H1 (cell line): Measurements from ENCODE around the gene MRTFA. TPM values are rescaled to one million over a fixed set of nuclear protein-coding genes. Genes with fewer than 3 reads are reported as not detected.
A peak's percentile ranks its signal among the peaks of the same experiment; 100 is the strongest.

ENCODE experiments used
- CTCF ChIA-PET: fragments of 300-600 bp; sonication (Branson Sonifier 250); formaldehyde crosslinking; loops from one replicate; lab custom pipeline; 2021; ENCODE audit not compliant: partially characterized antibody; lab: Charles Lee
- POLR2A ChIA-PET: fragments of 300-600 bp; sonication (Branson Sonifier 250); formaldehyde crosslinking; loops from one replicate; lab custom pipeline; 2021; ENCODE audit warnings: inconsistent platforms; ENCODE audit not compliant: partially characterized antibody; lab: Charles Lee
- DNase-seq, 2 experiments: peaks; one replicate each; pipeline versions ENCODE4 v3.0.0 to v3.0.0-alpha.2; 2010 to 2022; ENCODE audit warnings: low spot score in 2 of 2, low read depth in 1 of 2, mixed read lengths in 1 of 2
- FAIRE-seq: peaks from 2 replicates; lab custom pipeline; 2011; peaks lifted over from hg19 to GRCh38; lab: Jason Lieb, UNC
- H2AFZ ChIP-seq: 2 replicates; pipeline ENCODE4 v1.8.1; 2012; ENCODE audit warnings: low read length, inconsistent platforms
- H2AK5ac ChIP-seq: 2 replicates; pipeline ENCODE4 v1.6.1; 2013; ENCODE audit warnings: low read depth, low read length
- H2BK120ac ChIP-seq: replicated peaks from 2 replicates; pipeline ENCODE3; 2013; ENCODE audit warnings: low read depth, low read length, inconsistent platforms
- H2BK12ac ChIP-seq: 2 replicates; pipeline ENCODE4 v1.6.1; 2013; ENCODE audit warnings: low read depth, low read length
- H2BK15ac ChIP-seq: 2 replicates; pipeline ENCODE4 v1.6.1; 2013; ENCODE audit warnings: low read length
- H2BK20ac ChIP-seq: 2 replicates; pipeline ENCODE4 v1.6.1; 2013; ENCODE audit warnings: low read length
- H2BK5ac ChIP-seq: 2 replicates; pipeline ENCODE4 v1.6.1; 2013; ENCODE audit warnings: low read depth, low read length
- H3K14ac ChIP-seq: 2 replicates; pipeline ENCODE4 v1.6.1; 2013; ENCODE audit warnings: inconsistent platforms; ENCODE audit not compliant: insufficient read length
- H3K18ac ChIP-seq: 2 replicates; pipeline ENCODE4 v1.6.1; 2013; ENCODE audit warnings: low read length; ENCODE audit errors: extremely low read depth
- H3K23ac ChIP-seq: 2 replicates; pipeline ENCODE4 v1.6.1; 2013; ENCODE audit warnings: inconsistent platforms; ENCODE audit not compliant: insufficient read length
- H3K23me2 ChIP-seq: 2 replicates; pipeline ENCODE4 v1.6.1; 2013; ENCODE audit warnings: low read depth, low read length
- H3K27ac ChIP-seq: 2 replicates; pipeline ENCODE4 v1.6.1; 2011; ENCODE audit warnings: low read depth, low read length, inconsistent platforms
- H3K27me3 ChIP-seq, 4 experiments: replicated peaks in 1 of 4; 1 replicate in 1 of 4; 2 replicates in 3 of 4; pipeline versions ENCODE4 v1.6.1 to v1.8.1; 2011 to 2013; ENCODE audit warnings: low read length in 3 of 4, mild to moderate bottlenecking in 3 of 4, inconsistent platforms in 2 of 4, mixed read lengths in 2 of 4, moderate library complexity in 1 of 4; ENCODE audit not compliant: control insufficient read depth in 3 of 4, insufficient read depth in 3 of 4; ENCODE audit errors: extremely low read depth in 1 of 4
- H3K36me3 ChIP-seq, 4 experiments: 2 replicates each; pipeline versions ENCODE4 v1.6.1 to v1.8.1; 2011 to 2013; ENCODE audit warnings: mild to moderate bottlenecking in 4 of 4, low read length in 3 of 4, moderate library complexity in 2 of 4, control low read depth in 1 of 4, inconsistent platforms in 1 of 4; ENCODE audit not compliant: insufficient read depth in 4 of 4, control insufficient read depth in 2 of 4
- H3K4ac ChIP-seq: replicated peaks from 2 replicates; pipeline ENCODE3; 2013; ENCODE audit warnings: low read length, low read depth, mixed read lengths, inconsistent platforms; ENCODE audit not compliant: insufficient read length
- H3K4me1 ChIP-seq, 4 experiments: replicated peaks in 1 of 4; 1 replicate in 1 of 4; 2 replicates in 3 of 4; pipeline versions ENCODE4 v1.6.1 to v1.8.1; 2011 to 2013; ENCODE audit warnings: low read length in 3 of 4, inconsistent platforms in 2 of 4, mixed read lengths in 1 of 4; ENCODE audit not compliant: insufficient read depth in 4 of 4, control insufficient read depth in 3 of 4
- H3K4me2 ChIP-seq, 2 experiments: 2 replicates each; pipeline versions ENCODE4 v1.6.1 to v1.8.1; 2011 to 2013; ENCODE audit warnings: low read depth in 2 of 2, low read length in 2 of 2, control low read depth in 1 of 2, inconsistent platforms in 1 of 2, mild to moderate bottlenecking in 1 of 2; ENCODE audit not compliant: insufficient read depth in 1 of 2
- H3K4me3 ChIP-seq, 4 experiments: fragments of 200-600, 300-600 bp in 1 of 4; sonication (generic), shearing (Covaris generic), sonication (Bioruptor Twin) in 1 of 4; 2 replicates each; pipeline versions ENCODE4 v1.5.1 to v1.8.1; 2011 to 2016; ENCODE audit warnings: low read length in 4 of 4, low read depth in 3 of 4, control low read depth in 2 of 4, inconsistent platforms in 2 of 4, mild to moderate bottlenecking in 2 of 4, mixed read lengths in 1 of 4, moderate library complexity in 1 of 4; ENCODE audit not compliant: insufficient read depth in 2 of 4; ENCODE audit errors: extremely low read depth in 1 of 4
- H3K56ac ChIP-seq: replicated peaks from 2 replicates; pipeline ENCODE3; 2013; ENCODE audit warnings: low read depth, mild to moderate bottlenecking, mixed read lengths, low read length, inconsistent platforms; ENCODE audit not compliant: insufficient read length
- H3K79me1 ChIP-seq: 2 replicates; pipeline ENCODE4 v1.6.1; 2013; ENCODE audit warnings: low read depth, low read length, control low read depth
- H3K79me2 ChIP-seq, 2 experiments: 2 replicates each; pipeline versions ENCODE4 v1.6.1 to v1.8.1; 2012 to 2013; ENCODE audit warnings: low read length in 2 of 2, mild to moderate bottlenecking in 2 of 2, inconsistent platforms in 1 of 2; ENCODE audit not compliant: insufficient read depth in 2 of 2, control insufficient read depth in 1 of 2
- H3K9ac ChIP-seq, 4 experiments: replicated peaks in 1 of 4; 1 replicate in 1 of 4; 2 replicates in 3 of 4; pipeline versions ENCODE4 v1.6.1 to v1.8.1; 2011 to 2013; ENCODE audit warnings: low read depth in 3 of 4, low read length in 3 of 4, control low read depth in 2 of 4, mild to moderate bottlenecking in 2 of 4, moderate library complexity in 2 of 4, inconsistent platforms in 1 of 4; ENCODE audit errors: extremely low read depth in 1 of 4
- H3K9me3 ChIP-seq, 2 experiments: 2 replicates each; pipeline versions ENCODE4 v1.6.1 to v1.8.1; 2012 to 2013; ENCODE audit warnings: mild to moderate bottlenecking in 2 of 2, moderate library complexity in 2 of 2, control low read depth in 1 of 2, inconsistent platforms in 1 of 2, low read depth in 1 of 2, low read length in 1 of 2, mixed read lengths in 1 of 2; ENCODE audit not compliant: insufficient read depth in 2 of 2
- H4K20me1 ChIP-seq, 2 experiments: replicated peaks in 1 of 2; 2 replicates each; pipeline versions ENCODE3 to v1.8.1; 2011 to 2013; ENCODE audit warnings: inconsistent platforms in 2 of 2, low read length in 2 of 2, mild to moderate bottlenecking in 1 of 2; ENCODE audit not compliant: insufficient read depth in 2 of 2, control insufficient read depth in 1 of 2
- H4K5ac ChIP-seq: 2 replicates; pipeline ENCODE4 v1.6.1; 2013; ENCODE audit warnings: low read length, low read depth, mixed read lengths, inconsistent platforms; ENCODE audit not compliant: insufficient read length
- H4K8ac ChIP-seq: 2 replicates; pipeline ENCODE4 v1.8.0; 2013; ENCODE audit warnings: mild to moderate bottlenecking, moderate library complexity, low read length, inconsistent platforms; ENCODE audit not compliant: insufficient read depth; ENCODE audit errors: extremely low read depth
- H4K91ac ChIP-seq: replicated peaks from 2 replicates; pipeline ENCODE3; 2013; ENCODE audit warnings: low read length, mixed read lengths, inconsistent platforms; ENCODE audit not compliant: insufficient read length
- BACH1 ChIP-seq: IDR thresholded peaks from 2 replicates; pipeline ENCODE4 v1.6.1; 2012; ENCODE audit warnings: low read length, improper control_type of control experiment
- BRCA1 ChIP-seq: IDR thresholded peaks from 2 replicates; pipeline ENCODE4 v1.6.1; 2012; ENCODE audit warnings: low read depth, low read length, improper control_type of control experiment
- CBX5 ChIP-seq: fragments of 300-800, 300-1000 bp; sonication (generic); IDR thresholded peaks from 2 replicates; pipeline ENCODE4 v1.7.1; 2016; ENCODE audit warnings: antibody characterized with exemption, low read length, low read depth
- FOSL1 ChIP-seq: IDR thresholded peaks from 2 replicates; pipeline ENCODE4 v1.6.1; 2011; ENCODE audit warnings: mild to moderate bottlenecking, low read depth, low read length, moderate library complexity; ENCODE audit not compliant: insufficient read depth
- JUND ChIP-seq: IDR thresholded peaks from 2 replicates; pipeline ENCODE4 v1.6.1; 2011; ENCODE audit warnings: mild to moderate bottlenecking, improper control_type of control experiment, low read length
- PHF8 ChIP-seq: fragments of 200-600 bp; sonication (generic); conservative IDR thresholded peaks from 2 replicates; pipeline ENCODE4 v1.7.1; 2012; ENCODE audit warnings: low read depth, mild to moderate bottlenecking, inconsistent platforms, low read length, moderate library complexity
- POLR2AphosphoS5 ChIP-seq: IDR thresholded peaks from 2 replicates; pipeline ENCODE4 v1.6.1; 2011; ENCODE audit warnings: low read depth, low read length
- SIX5 ChIP-seq: IDR thresholded peaks from 2 replicates; pipeline ENCODE4 v1.6.1; 2011; ENCODE audit warnings: mild to moderate bottlenecking, low read depth, low read length
- SP4 ChIP-seq: IDR thresholded peaks from 2 replicates; pipeline ENCODE4 v1.6.1; 2012; ENCODE audit warnings: low read length, inconsistent platforms
- TAF7 ChIP-seq: optimal IDR thresholded peaks from 2 replicates; pipeline ENCODE3; 2011; ENCODE audit warnings: low read depth, mild to moderate bottlenecking, inconsistent platforms, low read length, moderate library complexity, borderline replicate concordance
- WGBS, 2 experiments: shearing (Covaris generic) in 1 of 2; methylation state at CpG; one replicate each; pipeline versions ENCODE4 v1.1.6 to v1.1.7; 2013 to 2015; ENCODE audit warnings: low lambda C conversion rate in 2 of 2, mixed read lengths in 2 of 2, inconsistent platforms in 1 of 2, low coverage in 1 of 2, missing lambda C conversion rate in 1 of 2; ENCODE audit not compliant: insufficient replicate concordance in 2 of 2, insufficient coverage in 1 of 2, insufficient read length in 1 of 2; ENCODE audit errors: extremely low coverage in 1 of 2, missing lambda C conversion rate in 1 of 2; 5-methylcytosine and 5-hydroxymethylcytosine counted together
- polyA plus RNA-seq, 7 experiments: library from polyadenylated mRNA; depleted of rRNA in 3 of 7; stranded (reverse) in 5 of 7; unstranded in 2 of 7; fragments of >200 nt in 5 of 7; fragments of 200-250 nt in 2 of 7; gene quantifications; 1 replicate in 5 of 7; 2 replicates in 1 of 7; 4 replicates in 1 of 7; pipeline versions ENCODE4 v1.2.1 to v1.2.3, GENCODE V29; 2011 to 2013; ENCODE audit warnings: missing spikeins in 2 of 7, mixed read lengths in 2 of 7
- total RNA-seq: library from RNA; stranded (reverse); fragmentation: NEBNext Ultra II Directional; extraction: Animal tissue kit (Norgen Biotek cat#: 25700); gene quantifications from 2 replicates; pipeline ENCODE4 v1.2.1, GENCODE V29; 2021

MRTFA gene
- total and polyA plus RNA-seq, 2 of the 8 experiments (the other 6 are each of a cell fraction or from before 2014, with no cell fraction given) = 5.4 to 37.9 TPM

DNA sequence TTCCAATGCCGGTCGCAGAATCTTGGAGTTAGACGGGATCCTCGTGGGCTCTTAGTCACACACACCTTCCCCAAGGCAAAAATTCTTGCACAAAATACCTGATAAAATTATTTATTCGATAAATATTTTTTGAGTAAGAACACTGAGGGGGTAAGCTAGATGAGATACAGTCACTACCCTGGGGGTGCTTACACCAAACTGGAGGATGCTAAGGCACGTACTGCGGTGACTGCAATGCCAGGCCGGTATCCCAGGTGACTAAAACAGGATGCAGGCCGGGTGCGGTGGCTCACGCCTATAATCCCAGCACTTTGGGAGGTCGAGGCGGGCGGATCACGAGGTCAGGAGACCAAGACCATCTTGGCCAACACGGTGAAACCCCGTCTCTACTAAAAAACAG lies 1.7 kb upstream of the MRTFA start:
- Histone ChIP-seq H2BK20ac (no peak overlapping the region), H3K79me1 (peaks cover 10% of the 10 kb centered on the region), H3K27ac (no peak overlapping the region), H2BK15ac (no peak overlapping the region), H3K9me3 (no peaks in the 10 kb centered on the region), H2BK5ac (no peak overlapping the region), H3K9ac (no peak overlapping the region), H3K4ac (no peak overlapping the region), H3K27me3 (no peaks in the 10 kb centered on the region), H2BK120ac (no peak overlapping the region), H2AFZ (no peak overlapping the region), H4K8ac (no peak overlapping the region), H4K5ac (no peak overlapping the region), H3K18ac (no peak overlapping the region), H3K14ac (no peak overlapping the region), H3K36me3 (no peaks in the 10 kb centered on the region), H2AK5ac (no peak overlapping the region), H3K4me2 (peak overlapping the region; percentile 95 to 100; a peak in 2 of 4 replicates), H3K56ac (no peak overlapping the region), H4K20me1 (peaks cover 8 to 9% of the 10 kb centered on the region in 2 experiments), H4K91ac (no peak overlapping the region), H2BK12ac (no peak overlapping the region), H3K23me2 (peaks cover 13% of the 10 kb centered on the region; the same call in 1 of the 2 replicates), H3K23ac (no peak overlapping the region), H3K4me3 (0 out of 8 replicates have a peak overlapping the region, but pooled peaks of 1 of the 4 experiments have one; percentile 87), H3K79me2 (peaks cover 7 to 28% of the 10 kb centered on the region in 2 experiments), H3K4me1 (peaks cover 0 to 8% (median 4%) of the 10 kb centered on the region in 4 experiments; a peak in 6 of 7 replicates)
- CTCF ChIA-PET = interaction anchor here (0.5 to 1.0 kb wide), 3 partner anchors 190 to 240 kb away, joined by 3 read pairs; no protein-coding TSS in a partner anchor
- DNase-seq (no peak), FAIRE-seq (no peak)
- TF ChIP-seq PHF8 (no peak), SP4 (no peak), TAF7 (no peak), CBX5 (no peak), JUND (no peak), BACH1 (no peak), POLR2AphosphoS5 (no peak), SIX5 (no peak), BRCA1 (no peak), FOSL1 (no peak)
- POLR2A ChIA-PET = interaction anchor here (0.8 to 1.9 kb wide), 5 partner anchors 12 to 253 kb away, joined by 3 to 8 read pairs (median 3); no protein-coding TSS in a partner anchor
- 95% methylated on average over 17 of the region's 17 CpGs; no CpG with 5 or more reads in 1 of the 2 experiments for WGBS, 2 experiments
